NCI-H82 treated with DMSO at 0.1 percent for 48 hours (cell line): ENCODE results near the gene PTPRN2.

Experiments
- DNase-seq: peaks from one replicate; lab custom pipeline; 2025; ENCODE audit not compliant: unreplicated experiment; lab: John Stamatoyannopoulos, UW

The PTPRN2 gene

GRCh38 chr7:158374146-158374545 is 213.5 kb downstream of the PTPRN2 start:
- DNase-seq: no peak

- DNase-seq: no peak
Observed at GRCh38 chr7:158373476-158374133, 214.0 kb downstream of the PTPRN2 start.

- no peak for DNase-seq
Observed at GRCh38 chr7:158372400-158373342, 215.0 kb downstream of the PTPRN2 start.

GRCh38 chr7:158371856-158372255 is 215.8 kb downstream of the PTPRN2 start:
- no peak for DNase-seq

GRCh38 chr7:158369866-158370265 is 217.8 kb downstream of the PTPRN2 start:
- DNase-seq: no peak

GRCh38 chr7:158369290-158369689 is 218.3 kb downstream of the PTPRN2 start:
- DNase-seq: no peak

- no peak for DNase-seq
Observed at GRCh38 chr7:158368449-158368848, 219.2 kb downstream of the PTPRN2 start.

GRCh38 chr7:158367634-158367982 is 220.0 kb downstream of the PTPRN2 start:
- DNase-seq: no peak

- no peak for DNase-seq
Observed at GRCh38 chr7:158366916-158367633, 220.5 kb downstream of the PTPRN2 start.

GRCh38 chr7:158366346-158366745 is 221.3 kb downstream of the PTPRN2 start:
- DNase-seq: no peak

GRCh38 chr7:158365267-158365666 is 222.4 kb downstream of the PTPRN2 start:
- DNase-seq: no peak

- DNase-seq: no peak
Observed at GRCh38 chr7:158364451-158364850, 223.2 kb downstream of the PTPRN2 start.

GRCh38 chr7:158362912-158363905 is 224.4 kb downstream of the PTPRN2 start:
- DNase-seq: no peak

- DNase-seq: no peak
Observed at GRCh38 chr7:158362001-158362400, 225.6 kb downstream of the PTPRN2 start.

- no peak for DNase-seq
Observed at GRCh38 chr7:158361326-158361946, 226.2 kb downstream of the PTPRN2 start.

GRCh38 chr7:158358926-158359645 is 228.5 kb downstream of the PTPRN2 start:
- no peak for DNase-seq

- no peak for DNase-seq
Observed at GRCh38 chr7:158357898-158358821, 229.5 kb downstream of the PTPRN2 start.
